H9 (cell line): Measurements from ENCODE around the gene SHE. TPM values are rescaled to one million over a fixed set of nuclear protein-coding genes. Genes with fewer than 3 reads are reported as not detected.

Experiments
- DNase-seq: peaks from one replicate; pipeline ENCODE4 v3.0.0-alpha.2; 2017
- H2AFZ ChIP-seq: one replicate; pipeline ENCODE4 v1.6.1; 2013; ENCODE audit warnings: mild to moderate bottlenecking, low read length, control low read depth, moderate library complexity
- H2AK5ac ChIP-seq: 2 replicates; pipeline ENCODE4 v1.6.1; 2013; ENCODE audit warnings: low read length, control low read depth, mixed read lengths; ENCODE audit not compliant: insufficient read length
- H2BK120ac ChIP-seq: one replicate; pipeline ENCODE4 v1.6.1; 2013; ENCODE audit warnings: low read depth, mild to moderate bottlenecking, low read length, control low read depth, inconsistent platforms; ENCODE audit not compliant: poor library complexity, severe bottlenecking
- H2BK12ac ChIP-seq: 2 replicates; pipeline ENCODE4 v1.6.1; 2013; ENCODE audit warnings: low read length, control low read depth, mixed read lengths, low read depth; ENCODE audit not compliant: insufficient read length
- H2BK15ac ChIP-seq: 2 replicates; pipeline ENCODE4 v1.6.1; 2013; ENCODE audit warnings: low read depth, low read length, control low read depth
- H2BK20ac ChIP-seq: one replicate; pipeline ENCODE4 v1.6.1; 2013; ENCODE audit warnings: low read depth, mild to moderate bottlenecking, low read length, control low read depth, inconsistent platforms; ENCODE audit not compliant: poor library complexity, severe bottlenecking
- H2BK5ac ChIP-seq: 2 replicates; pipeline ENCODE4 v1.6.1; 2013; ENCODE audit warnings: low read length, control low read depth, mixed read lengths; ENCODE audit not compliant: insufficient read length
- H3K14ac ChIP-seq: 2 replicates; pipeline ENCODE4 v1.6.1; 2013; ENCODE audit warnings: low read length, control low read depth; ENCODE audit not compliant: insufficient read depth
- H3K18ac ChIP-seq: 2 replicates; pipeline ENCODE4 v1.6.1; 2013; ENCODE audit warnings: low read depth, mild to moderate bottlenecking, mixed read lengths, low read length, control low read depth; ENCODE audit not compliant: insufficient read length
- H3K23ac ChIP-seq: 2 replicates; pipeline ENCODE4 v1.6.1; 2013; ENCODE audit warnings: low read length, control low read depth, mixed read lengths, low read depth; ENCODE audit not compliant: insufficient read length
- H3K23me2 ChIP-seq: 2 replicates; pipeline ENCODE4 v1.6.1; 2013; ENCODE audit warnings: low read depth, mild to moderate bottlenecking, mixed read lengths, low read length, control low read depth; ENCODE audit not compliant: insufficient read length, poor library complexity, severe bottlenecking
- H3K27ac ChIP-seq: 2 replicates; pipeline ENCODE4 v1.5.1; 2013; ENCODE audit warnings: low read length, control low read depth, mixed read lengths, low read depth; ENCODE audit not compliant: insufficient read length
- H3K27me3 ChIP-seq: 2 replicates; pipeline ENCODE4 v1.6.1; 2013; ENCODE audit warnings: low read length, control low read depth, inconsistent platforms; ENCODE audit not compliant: insufficient read depth
- H3K4ac ChIP-seq: 2 replicates; pipeline ENCODE4 v1.6.1; 2013; ENCODE audit warnings: low read depth, mild to moderate bottlenecking, control low read depth, inconsistent platforms, low read length, moderate library complexity
- H3K4me1 ChIP-seq: 2 replicates; pipeline ENCODE4 v1.6.1; 2013; ENCODE audit warnings: low read length, control low read depth, inconsistent platforms; ENCODE audit not compliant: insufficient read depth
- H3K4me2 ChIP-seq: 2 replicates; pipeline ENCODE4 v1.6.1; 2013; ENCODE audit warnings: low read length, control low read depth, mixed read lengths; ENCODE audit not compliant: insufficient read length, insufficient read depth
- H3K56ac ChIP-seq: 2 replicates; pipeline ENCODE4 v1.6.1; 2013; ENCODE audit warnings: low read depth, mild to moderate bottlenecking, mixed read lengths, low read length, control low read depth; ENCODE audit not compliant: insufficient read length
- H3K79me1 ChIP-seq: 2 replicates; pipeline ENCODE4 v1.6.1; 2013; ENCODE audit warnings: low read depth, mild to moderate bottlenecking, moderate library complexity, low read length, control low read depth, inconsistent platforms; ENCODE audit not compliant: insufficient read depth, poor library complexity, severe bottlenecking
- H3K79me2 ChIP-seq: 2 replicates; pipeline ENCODE4 v1.6.1; 2013; ENCODE audit warnings: low read length, control low read depth, inconsistent platforms; ENCODE audit not compliant: insufficient read depth
- H3K9ac ChIP-seq: 2 replicates; pipeline ENCODE4 v1.6.1; 2013; ENCODE audit warnings: low read length, control low read depth, mixed read lengths; ENCODE audit not compliant: insufficient read length; ENCODE audit errors: extremely low read depth
- H3K9me3 ChIP-seq: one replicate; pipeline ENCODE4 v1.6.1; 2013; ENCODE audit warnings: low read depth, low read length, inconsistent platforms; ENCODE audit not compliant: control insufficient read depth
- H3T11ph ChIP-seq: one replicate; pipeline ENCODE4 v1.6.1; 2013; ENCODE audit warnings: mild to moderate bottlenecking, low read length, control low read depth, inconsistent platforms
- H4K20me1 ChIP-seq: one replicate; pipeline ENCODE4 v1.6.1; 2013; ENCODE audit not compliant: control insufficient read depth, insufficient read length, insufficient read depth
- H4K5ac ChIP-seq: 2 replicates; pipeline ENCODE4 v1.6.1; 2013; ENCODE audit warnings: low read depth, mild to moderate bottlenecking, mixed read lengths, low read length, control low read depth; ENCODE audit not compliant: insufficient read length
- H4K8ac ChIP-seq: replicated peaks from 2 replicates; pipeline ENCODE4 v1.6.1; 2013; ENCODE audit warnings: low read length, control low read depth, mixed read lengths, low read depth; ENCODE audit not compliant: insufficient read length
- H4K91ac ChIP-seq: 2 replicates; pipeline ENCODE4 v1.6.1; 2013; ENCODE audit warnings: low read depth, mild to moderate bottlenecking, moderate library complexity, mixed read lengths, low read length, control low read depth; ENCODE audit not compliant: insufficient read length
- H3K27ac Mint-ChIP-seq, 3 experiments: 2 replicates in 2 of 3; 3 replicates in 1 of 3; pipeline ENCODE4 v1.8.0; 2020 to 2021; ENCODE audit warnings: mixed read lengths in 3 of 3, mild to moderate bottlenecking in 1 of 3, moderate library complexity in 1 of 3
- H3K27me3 Mint-ChIP-seq: 2 replicates; pipeline ENCODE4 v1.8.0; 2021; ENCODE audit warnings: low read depth, mild to moderate bottlenecking, moderate library complexity, mixed read lengths
- H3K36me3 Mint-ChIP-seq, 3 experiments: 2 replicates in 2 of 3; 3 replicates in 1 of 3; pipeline ENCODE4 v1.8.0; 2020 to 2021; ENCODE audit warnings: low read depth in 3 of 3, mixed read lengths in 3 of 3; ENCODE audit not compliant: insufficient read depth in 1 of 3
- H3K4me1 Mint-ChIP-seq, 2 experiments: 2 replicates each; pipeline ENCODE4 v1.8.0; 2020; ENCODE audit warnings: mixed read lengths in 2 of 2
- H3K4me3 Mint-ChIP-seq, 2 experiments: 2 replicates in 1 of 2; 3 replicates in 1 of 2; pipeline ENCODE4 v1.8.0; 2020 to 2021; ENCODE audit warnings: mild to moderate bottlenecking in 2 of 2, mixed read lengths in 2 of 2, moderate library complexity in 1 of 2
- H3K9me3 Mint-ChIP-seq, 2 experiments: 2 replicates in 1 of 2; 3 replicates in 1 of 2; pipeline ENCODE4 v1.8.0; 2020; ENCODE audit warnings: mild to moderate bottlenecking in 2 of 2, mixed read lengths in 2 of 2, moderate library complexity in 1 of 2
- WGBS: extraction: QIAGEN DNeasy Blood & Tissue Kit; methylation state at CpG from one replicate; pipeline ENCODE4 v1.1.7; 2013; ENCODE audit warnings: missing lambda C conversion rate, low lambda C conversion rate, mixed read lengths; ENCODE audit not compliant: insufficient read length; ENCODE audit errors: extremely low coverage; 5-methylcytosine and 5-hydroxymethylcytosine counted together
- total RNA-seq: library from RNA; stranded (reverse); gene quantifications from 2 replicates; pipeline ENCODE4 v1.2.1, GENCODE V29; 2021
- TF ChIP-seq, protein P1 (sequence below): fragments of 200-600 bp; sonication (generic); conservative IDR thresholded peaks from 3 replicates; pipeline ENCODE4 v1.8.0; 2021; ENCODE audit warnings: antibody characterized with exemption, mild to moderate bottlenecking

The SHE gene
- total RNA-seq, 1 experiment from 2014 or later: 0.48 TPM

DNA sequence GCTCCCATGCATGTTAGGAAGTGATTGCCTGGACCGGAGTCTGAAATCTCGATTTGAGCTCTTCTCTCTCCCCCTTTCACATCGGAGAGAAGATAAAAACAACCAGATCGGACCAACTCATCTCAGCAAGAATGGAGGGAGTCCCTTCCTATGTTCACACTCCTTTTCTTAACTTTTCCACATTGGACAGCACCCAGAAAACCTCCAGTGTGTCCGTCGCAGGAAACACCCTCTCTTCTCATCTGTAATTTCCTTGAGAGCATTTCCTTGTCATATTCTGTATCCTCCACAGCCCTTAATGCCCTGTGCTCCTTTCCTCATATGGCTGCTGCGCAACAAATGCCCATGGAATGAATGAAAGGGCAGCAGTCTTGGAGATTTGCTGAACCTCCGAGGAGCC lies 1.7 kb downstream of the SHE start:
- Histone ChIP-seq H3K14ac (no peak overlapping the region), H2AK5ac (no peak overlapping the region), H4K91ac (no peak overlapping the region), H3K18ac (no peak overlapping the region), H4K8ac (no peak overlapping the region), H3K4ac (no peak overlapping the region), H3T11ph (no peak overlapping the region), H3K79me1 (no peaks in the 10 kb centered on the region), H3K9ac (no peak overlapping the region), H3K27me3 (peaks cover 42% of the 10 kb centered on the region), H2BK12ac (no peak overlapping the region), H2BK120ac (no peak overlapping the region), H2BK5ac (no peak overlapping the region), H3K23ac (no peak overlapping the region), H3K9me3 (no peaks in the 10 kb centered on the region), H4K20me1 (no peaks in the 10 kb centered on the region), H3K79me2 (no peaks in the 10 kb centered on the region), H2AFZ (no peak overlapping the region), H3K4me2 (no peak overlapping the region), H3K4me1 (no peaks in the 10 kb centered on the region), H3K56ac (no peak overlapping the region), H4K5ac (no peak overlapping the region), H2BK15ac (no peak overlapping the region), H2BK20ac (no peak overlapping the region), H3K23me2 (peaks cover 3% of the 10 kb centered on the region), H3K27ac (no peak overlapping the region)
- Mint-ChIP-seq H3K27ac (no peak overlapping the region), H3K36me3 (no peaks in the 10 kb centered on the region), H3K4me1 (peaks cover 4 to 7% of the 10 kb centered on the region in 2 experiments), H3K4me3 (no peak overlapping the region), H3K9me3 (peaks cover 2 to 8% of the 10 kb centered on the region in 2 experiments; a peak in 4 of 5 replicates), H3K27me3 (peaks cover 70% of the 10 kb centered on the region)
- no peak for DNase-seq
- no CpG with 5 or more reads among the region's 8 CpGs for WGBS
- TF ChIP-seq, protein P1, sequence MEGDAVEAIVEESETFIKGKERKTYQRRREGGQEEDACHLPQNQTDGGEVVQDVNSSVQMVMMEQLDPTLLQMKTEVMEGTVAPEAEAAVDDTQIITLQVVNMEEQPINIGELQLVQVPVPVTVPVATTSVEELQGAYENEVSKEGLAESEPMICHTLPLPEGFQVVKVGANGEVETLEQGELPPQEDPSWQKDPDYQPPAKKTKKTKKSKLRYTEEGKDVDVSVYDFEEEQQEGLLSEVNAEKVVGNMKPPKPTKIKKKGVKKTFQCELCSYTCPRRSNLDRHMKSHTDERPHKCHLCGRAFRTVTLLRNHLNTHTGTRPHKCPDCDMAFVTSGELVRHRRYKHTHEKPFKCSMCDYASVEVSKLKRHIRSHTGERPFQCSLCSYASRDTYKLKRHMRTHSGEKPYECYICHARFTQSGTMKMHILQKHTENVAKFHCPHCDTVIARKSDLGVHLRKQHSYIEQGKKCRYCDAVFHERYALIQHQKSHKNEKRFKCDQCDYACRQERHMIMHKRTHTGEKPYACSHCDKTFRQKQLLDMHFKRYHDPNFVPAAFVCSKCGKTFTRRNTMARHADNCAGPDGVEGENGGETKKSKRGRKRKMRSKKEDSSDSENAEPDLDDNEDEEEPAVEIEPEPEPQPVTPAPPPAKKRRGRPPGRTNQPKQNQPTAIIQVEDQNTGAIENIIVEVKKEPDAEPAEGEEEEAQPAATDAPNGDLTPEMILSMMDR: no peak
